ACHN (cell line): ENCODE data around the gene PDE1C.

ENCODE experiments used
- DNase-seq: peaks from one replicate; pipeline ENCODE4 v3.0.0-alpha.2; 2015
- in situ Hi-C: cut with HindIII; loops from 2 replicates; pipeline ENCODE4 v1.10.0; 2017; ENCODE audit warnings: low sequenced_read_pairs, low pct_ligation_motif_present, low pct_unique_long_range_greater_than_20kb

Gene PDE1C

DNA sequence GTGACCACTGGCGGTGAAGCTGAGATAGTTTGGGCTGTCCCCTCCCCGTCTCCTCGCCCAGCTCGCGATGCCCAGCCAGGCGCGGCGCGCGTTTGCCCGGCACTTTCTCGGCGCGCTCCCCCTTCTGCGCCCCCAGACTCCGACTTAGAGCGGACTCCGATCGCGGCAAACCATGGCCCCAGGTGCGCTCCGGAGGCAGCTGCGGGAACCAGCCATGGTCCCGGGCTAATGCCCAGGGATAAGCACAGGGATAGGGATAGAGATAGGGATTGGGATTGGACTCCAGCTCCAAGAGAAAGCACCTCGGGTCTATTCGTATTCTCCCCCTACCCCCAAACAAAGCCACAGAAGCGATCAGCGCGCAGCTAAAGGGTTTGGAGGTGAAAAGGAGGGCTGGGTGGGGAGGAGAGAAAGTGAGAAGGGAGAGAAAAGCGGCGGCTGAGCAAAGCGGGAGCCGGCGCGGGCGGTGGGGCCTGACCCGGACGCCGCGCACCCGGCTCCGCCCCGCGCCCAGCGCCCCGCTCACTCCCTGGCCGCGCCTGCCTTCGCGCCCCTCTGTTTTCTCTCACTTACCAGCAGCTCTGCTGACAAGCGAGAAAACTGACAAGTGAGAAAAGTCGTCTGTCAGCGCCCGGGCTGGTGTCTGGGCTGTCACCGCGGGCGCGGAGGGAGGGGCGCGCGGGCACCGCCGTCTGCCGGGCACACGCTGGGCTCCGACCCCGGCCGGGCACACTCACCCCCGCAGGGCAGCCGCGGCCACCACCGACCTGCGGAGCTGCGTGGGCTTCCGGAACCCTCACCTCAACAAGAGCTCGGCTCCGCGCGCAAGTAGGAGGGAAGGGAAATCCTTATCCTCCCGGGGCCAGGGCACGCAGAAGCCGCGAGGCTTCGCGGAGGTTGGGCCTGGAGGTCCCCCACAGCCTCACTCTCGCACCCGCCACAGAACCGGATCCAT, at the start of gene PDE1C:
PDE1C (minus strand) TSS at position 2 of the 955 bp plus-strand sequence.
- in situ Hi-C loops: no loop called here
- DNase-seq: no peak

DNA sequence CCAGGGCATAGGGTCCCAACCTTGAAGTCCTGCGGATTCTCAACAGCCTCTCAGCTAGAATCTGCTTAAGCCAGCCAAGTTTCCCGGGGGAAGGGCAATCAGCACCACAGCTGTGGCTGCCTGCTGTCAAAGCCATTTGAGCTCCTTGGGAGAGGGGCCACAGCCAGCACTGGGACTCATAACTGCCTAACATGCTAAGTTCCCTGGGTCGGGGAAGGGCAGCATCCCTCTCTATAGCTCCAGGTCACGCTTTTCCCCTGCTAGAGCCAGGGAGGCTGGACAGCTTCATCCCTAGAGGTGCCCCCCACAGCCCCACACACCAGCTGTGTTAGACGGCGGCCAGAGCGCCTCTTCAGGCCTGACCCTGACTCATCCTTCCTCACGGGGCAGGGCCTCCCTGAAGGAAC, 49.6 kb upstream of the PDE1C start:
- in situ Hi-C loops: no loop called here
- DNase-seq: no peak

DNA sequence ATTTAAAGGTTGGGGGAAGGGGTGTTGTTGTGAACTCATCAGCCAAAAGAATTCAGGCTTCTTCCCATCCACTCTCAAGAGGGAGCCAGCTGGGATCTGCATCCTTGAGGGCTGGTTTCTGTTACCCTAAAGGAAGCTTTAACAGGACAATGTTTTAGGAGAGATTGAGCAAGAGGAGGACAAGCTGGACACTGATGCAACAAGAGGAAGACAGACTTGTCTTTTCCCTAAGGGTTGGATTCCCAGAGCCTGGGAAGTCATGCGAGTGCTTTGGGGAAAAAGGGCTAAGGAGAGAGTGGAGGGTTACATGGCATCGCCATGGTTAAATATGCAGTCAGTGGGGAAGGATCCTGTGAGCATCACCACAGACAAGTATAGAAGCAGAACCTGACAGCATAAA, 47.6 kb upstream of the PDE1C start:
- in situ Hi-C loops: no loop called here
- DNase-seq: no peak

DNA sequence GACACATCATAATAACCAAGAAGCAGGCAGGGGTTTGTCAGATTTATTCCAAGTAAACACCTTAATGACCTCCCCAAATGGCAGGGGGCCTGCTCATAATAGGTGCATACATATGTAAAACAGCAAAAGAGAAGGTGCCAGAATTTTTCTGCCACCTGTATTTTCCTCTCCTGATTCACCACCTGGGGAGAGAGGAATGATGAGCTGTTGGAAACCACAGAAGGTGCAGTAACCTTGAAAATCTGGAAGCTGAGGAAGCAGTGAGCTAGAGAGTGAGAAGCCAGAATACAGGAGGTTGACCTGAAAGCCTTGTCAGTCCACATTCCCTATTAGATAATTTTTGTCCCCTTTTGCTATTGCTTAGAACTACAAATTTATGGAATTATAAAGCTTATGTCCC, 46.2 kb upstream of the PDE1C start:
- in situ Hi-C loops: no loop called here
- no peak for DNase-seq

DNA sequence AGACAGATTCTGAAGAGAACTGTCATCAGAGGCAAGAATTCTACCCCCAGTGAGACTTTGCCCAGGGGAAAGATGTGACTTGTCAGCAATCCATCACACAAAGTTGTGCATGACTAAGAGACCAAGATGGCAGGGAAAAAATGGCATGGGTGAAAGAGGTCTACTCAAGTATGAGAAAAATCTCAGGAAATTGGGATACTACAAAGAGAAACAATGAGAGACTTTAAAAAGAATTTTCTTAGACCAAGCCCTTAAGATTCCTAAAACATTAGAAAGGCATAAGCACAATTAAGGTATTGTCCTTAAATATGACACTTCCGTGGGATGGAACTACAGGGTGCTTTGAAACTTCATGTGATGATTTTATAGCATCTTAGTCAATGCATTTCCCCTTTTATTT, 45.6 kb upstream of the PDE1C start:
- DNase-seq: no peak
- in situ Hi-C loops: no loop called here

DNA sequence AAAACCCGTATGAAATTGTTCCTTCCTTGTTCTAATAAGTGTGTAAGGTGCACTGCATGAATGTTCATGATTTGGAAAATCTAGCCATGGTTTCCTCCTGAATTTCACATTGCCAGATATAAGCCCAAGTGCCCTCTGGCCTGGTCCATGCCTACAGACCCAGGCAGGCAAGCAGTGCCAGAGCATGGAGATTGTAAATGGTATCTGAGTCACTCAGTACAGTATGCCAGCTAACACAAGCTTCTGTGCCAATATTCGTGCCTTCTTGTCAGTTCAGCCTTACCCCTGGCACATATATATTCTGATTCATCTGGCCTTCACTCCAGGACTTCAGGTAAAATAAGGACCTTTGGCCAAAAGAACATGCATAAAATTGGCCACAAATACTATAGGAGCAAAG, 38.4 kb upstream of the PDE1C start:
- DNase-seq: no peak
- in situ Hi-C loops: no loop called here

DNA sequence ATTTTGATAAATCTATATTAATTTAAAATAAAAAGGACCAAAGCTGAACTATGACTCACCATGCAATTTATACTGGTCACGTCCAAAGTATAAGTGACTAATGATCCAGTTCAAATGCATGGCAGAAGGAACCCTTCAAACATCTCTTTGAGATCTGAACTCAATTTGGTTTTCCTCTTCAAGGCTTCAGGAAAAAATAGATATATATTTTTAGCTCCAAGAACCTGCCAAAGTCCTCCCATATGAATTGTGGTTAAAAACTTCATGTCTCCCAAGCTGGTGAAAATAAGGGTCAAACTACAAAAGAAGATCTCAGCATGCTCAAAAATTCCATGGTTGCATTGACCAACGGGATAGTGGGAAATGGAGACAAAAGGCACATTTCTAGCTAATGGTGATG, 34.6 kb upstream of the PDE1C start:
- in situ Hi-C loops: no loop called here
- no peak for DNase-seq

DNA sequence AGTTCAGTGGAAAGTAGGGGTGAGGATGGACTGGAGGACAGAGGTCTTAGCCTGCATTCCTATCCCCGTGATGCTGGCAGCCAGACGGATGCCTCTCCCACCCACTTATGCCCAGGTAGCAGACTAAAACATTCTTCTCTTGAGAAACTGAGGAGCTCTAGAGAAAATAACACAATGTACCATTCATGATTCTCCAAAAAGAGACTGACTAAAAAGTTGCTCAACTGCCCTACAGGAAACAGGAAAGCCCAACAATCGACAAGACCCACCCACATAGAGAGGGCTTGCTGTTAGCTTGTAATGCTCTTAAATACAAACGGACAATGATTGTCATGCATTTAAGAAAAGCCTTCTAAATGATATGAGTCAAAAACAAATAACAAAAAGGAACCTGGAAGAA, 33.2 kb upstream of the PDE1C start:
- in situ Hi-C loops: no loop called here

DNA sequence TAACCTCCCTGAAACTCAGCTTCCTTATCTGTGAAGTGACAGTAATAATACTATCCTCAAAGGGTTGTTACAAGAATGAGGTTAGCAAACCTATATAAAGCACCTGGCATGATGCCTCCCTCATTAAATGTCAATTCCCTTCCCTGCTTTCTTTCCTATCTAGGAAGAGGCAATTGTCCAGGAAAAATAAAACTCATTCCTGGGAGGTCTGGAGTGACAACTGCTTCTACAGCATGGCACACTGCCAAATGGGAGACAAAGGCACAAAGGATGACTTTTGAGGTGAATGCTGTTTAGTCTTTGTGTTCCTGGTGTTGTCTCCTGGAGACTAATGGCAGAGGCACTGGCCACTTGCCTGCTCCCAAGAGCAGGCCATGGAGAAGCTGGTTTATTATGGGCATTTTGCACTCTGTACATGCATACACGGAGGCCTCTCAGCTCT, 32.2 kb upstream of the PDE1C start:
- in situ Hi-C loops: no loop called here
- no peak for DNase-seq

More for the DNA sequence above, 33.2 kb upstream of the PDE1C start:
- no peak for DNase-seq

DNA sequence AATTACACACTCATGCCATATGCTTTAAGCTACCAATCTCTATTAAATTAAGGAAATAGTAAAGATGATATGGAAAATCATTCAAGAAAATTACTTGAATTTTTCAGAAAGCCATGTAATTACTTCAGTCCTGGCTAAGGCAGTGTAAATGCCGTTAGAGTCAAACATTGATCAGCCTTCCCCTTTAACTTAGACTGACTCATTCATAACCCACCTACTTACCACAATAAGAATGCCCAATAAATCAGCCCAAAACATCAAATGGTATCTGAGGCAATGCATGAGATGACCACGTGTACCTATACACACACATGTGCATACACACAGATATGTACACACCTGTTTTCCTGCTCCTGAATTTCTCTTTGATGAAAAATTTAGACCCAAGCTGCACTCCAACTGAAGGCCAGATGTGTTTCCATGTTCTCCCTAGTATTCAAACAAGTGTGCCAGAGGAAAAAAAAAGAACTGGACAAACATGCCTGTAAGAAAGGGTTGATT, 30.2 kb upstream of the PDE1C start:
- no peak for DNase-seq

DNA sequence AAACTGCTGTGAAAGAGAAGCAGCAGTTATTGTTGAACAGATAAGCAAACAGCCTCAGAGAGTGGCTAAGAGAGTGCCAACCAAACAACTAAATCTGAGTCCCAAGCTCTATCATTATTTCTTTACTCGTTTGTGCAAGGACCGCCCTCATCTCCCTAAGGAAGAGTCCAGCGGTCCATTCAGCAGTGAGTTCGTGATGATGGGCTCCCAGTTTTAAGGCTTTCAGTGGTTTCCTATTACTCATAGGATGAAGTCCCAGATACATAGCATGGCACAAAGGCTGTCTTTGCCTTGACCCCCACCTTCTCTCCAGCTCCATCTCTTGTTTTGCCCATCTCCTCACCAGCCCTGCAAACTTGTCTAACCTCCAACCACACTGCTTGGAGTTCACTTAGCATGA, 24.3 kb upstream of the PDE1C start:
- DNase-seq: no peak
- in situ Hi-C loops: no loop called here

More for the DNA sequence above, 30.2 kb upstream of the PDE1C start:
- in situ Hi-C loops: no loop called here

DNA sequence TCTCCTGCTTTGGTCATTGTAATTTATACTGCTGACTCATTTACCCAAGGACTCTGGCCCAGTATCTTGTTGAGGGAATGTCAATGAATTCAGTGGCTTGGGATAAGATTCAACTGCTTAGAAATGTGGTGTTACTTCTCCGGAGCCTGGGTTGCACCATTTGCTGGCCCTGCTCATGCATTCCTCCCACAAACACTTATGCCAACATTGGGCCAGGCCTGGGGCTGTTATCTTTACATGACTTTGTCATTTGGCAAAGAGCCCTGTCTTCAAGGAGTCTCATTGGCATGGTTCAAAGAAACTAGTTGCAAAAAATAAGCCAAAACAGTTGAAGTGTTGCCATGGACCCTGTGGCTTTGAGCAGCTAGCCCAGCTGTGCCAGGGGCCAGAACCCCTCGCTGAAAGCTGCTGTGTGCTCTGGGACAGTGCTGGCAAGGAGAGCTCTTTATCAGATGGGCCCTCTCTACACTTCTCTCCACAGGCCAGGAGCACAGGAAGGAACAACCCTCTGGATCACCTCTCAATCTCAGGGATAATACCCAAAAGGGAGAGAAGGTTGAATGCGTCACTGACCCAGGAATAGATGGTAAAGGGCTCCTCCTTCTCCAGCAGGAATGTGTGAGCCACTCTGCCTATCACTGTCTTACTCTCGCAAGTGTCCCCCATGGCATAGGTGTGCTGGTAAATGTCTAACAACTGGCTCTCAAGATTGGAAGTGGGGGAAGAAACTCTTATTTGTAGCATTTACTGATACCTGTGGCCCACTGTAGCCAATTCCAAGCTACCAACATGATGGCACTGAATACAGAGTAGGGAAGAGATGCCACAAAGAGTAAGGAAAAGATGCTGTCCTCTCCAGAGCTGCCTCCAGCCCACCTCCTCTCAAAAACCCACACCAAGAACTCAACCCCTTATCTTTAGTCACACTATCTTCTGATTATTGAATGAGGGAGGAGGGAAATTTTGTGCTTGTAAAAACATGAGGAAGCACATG, 23.5 kb upstream of the PDE1C start:
- in situ Hi-C loops: no loop called here
- no peak for DNase-seq

DNA sequence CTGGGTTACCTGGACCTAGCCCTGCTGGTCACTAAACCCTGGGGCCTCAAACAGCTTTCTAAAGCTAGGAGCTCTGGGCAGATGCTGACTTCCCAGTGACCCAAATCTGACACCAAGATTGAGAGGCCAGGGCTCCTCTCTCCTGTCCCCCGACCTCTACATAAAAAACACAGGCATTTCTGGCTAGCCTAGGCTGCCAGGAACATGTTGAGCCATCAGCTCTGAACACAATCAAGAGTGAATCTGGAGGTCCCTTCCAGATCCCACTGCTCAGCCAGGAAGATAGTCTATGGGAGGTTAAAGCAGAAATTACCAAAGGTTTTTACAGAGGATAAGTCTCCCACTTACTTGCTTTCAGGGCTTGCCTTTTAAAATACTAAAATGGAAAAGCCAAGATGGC, 22.1 kb upstream of the PDE1C start:
- no peak for DNase-seq
- in situ Hi-C loops: no loop called here

DNA sequence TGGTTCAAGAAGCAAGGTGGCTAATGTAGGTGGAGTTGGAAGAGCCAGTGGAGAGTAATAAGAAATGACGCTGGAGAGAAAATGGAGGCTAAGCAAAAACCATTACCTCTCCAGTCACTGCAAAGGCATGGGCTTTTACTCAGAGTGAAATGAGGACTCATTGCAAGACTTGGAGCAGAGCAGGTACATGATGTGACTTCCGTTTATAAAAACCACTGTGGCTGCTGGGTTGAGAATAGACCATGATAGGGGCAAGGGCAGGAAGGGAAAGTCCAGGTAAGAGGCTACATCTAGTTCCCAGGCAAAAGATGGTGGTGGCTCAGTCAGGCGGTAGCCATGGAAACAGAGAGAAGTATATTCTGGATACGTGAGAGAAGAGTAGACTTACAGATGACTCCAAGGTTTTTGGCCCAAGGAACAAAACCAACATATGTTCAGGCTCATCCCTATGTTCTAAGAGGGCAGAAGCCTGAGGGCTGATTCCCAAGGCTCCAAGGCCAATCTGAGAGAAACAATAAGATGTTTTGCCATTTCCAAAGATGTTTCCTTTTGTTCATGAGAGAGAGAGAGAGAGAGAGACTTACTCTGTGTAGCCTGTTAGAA, 21.5 kb upstream of the PDE1C start:
- no peak for DNase-seq
- in situ Hi-C loops: no loop called here

DNA sequence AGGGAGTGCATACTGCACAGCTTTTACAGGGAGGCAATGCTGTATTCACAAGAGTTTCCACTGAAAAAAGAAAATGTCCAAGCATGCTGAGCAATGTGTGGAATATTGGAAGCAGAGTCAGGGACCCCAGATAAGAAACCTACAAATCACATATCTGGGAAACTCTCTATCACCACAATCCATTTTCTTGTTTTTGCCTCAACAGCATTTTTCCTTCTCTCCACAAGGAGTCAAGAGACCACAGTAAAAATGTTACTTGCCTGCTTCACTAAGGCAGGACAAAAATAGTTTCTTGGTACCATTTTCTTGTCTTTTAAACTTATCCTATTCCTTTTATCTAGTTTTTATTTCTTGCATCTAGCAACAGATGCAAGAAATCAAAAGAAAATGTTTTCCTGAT, 19.5 kb upstream of the PDE1C start:
- in situ Hi-C loops: no loop called here
- no peak for DNase-seq

DNA sequence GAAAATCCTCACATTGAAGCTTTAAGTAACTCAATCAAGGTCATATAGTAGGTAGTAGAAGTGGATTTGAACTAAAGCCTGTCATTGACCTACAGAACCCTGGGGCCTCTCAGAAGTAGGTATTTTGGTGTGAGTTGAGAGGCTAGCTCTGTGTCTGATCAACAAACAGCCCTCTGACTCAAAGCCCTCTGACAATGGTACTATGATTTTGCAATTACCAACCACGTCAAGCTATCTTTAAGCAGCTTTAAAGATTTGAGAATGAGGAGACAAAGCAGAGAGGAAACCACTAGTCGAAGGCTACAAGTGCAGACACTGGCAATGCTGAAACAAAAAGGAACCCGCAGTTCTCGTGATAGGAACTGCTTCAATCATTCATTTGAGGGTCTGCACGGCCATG, 19.0 kb upstream of the PDE1C start:
- in situ Hi-C loops: no loop called here
- DNase-seq: no peak

DNA sequence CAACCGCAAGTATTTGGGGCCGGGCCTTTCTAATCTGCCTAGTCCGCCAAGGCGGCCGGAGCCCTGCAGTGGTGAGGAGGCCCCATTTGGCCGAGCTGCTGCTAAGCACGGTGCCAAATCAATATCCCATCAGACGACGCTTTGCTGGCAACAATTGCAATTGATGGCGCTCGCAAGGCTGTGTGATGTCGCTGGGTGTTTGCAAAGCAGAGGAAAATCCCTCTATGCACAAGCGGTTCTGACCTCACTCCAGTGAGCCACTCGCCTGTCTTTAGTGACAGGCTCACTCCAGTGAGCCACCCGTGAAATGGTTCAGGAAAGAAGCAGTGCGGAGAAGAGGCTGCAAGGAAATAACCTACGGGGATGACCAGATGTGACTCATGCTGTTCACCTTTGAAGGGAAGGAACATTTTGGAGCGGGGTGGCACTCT, 18.3 kb upstream of the PDE1C start:
- no peak for DNase-seq
- in situ Hi-C loops: no loop called here

DNA sequence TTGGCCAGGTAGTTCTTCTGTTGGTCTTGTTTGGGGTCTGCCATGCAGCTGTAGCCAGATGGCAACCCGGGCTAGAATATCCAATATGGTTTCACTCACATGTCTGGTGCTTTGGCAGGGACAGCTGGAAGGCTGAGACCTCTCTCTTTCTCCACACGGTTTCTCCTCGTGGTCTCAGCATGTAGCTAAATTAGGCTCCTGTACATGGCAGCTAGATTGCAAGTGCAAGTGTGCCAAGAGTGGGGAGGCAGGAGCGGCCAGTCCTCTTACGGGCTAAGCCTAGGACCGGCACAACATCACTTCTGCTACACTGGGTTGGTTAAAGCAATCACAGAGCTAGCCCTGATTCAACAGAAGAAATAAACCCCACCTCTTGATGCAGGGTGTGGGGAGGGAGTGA, 9.3 kb upstream of the PDE1C start:
- no peak for DNase-seq
- in situ Hi-C loops: no loop called here

DNA sequence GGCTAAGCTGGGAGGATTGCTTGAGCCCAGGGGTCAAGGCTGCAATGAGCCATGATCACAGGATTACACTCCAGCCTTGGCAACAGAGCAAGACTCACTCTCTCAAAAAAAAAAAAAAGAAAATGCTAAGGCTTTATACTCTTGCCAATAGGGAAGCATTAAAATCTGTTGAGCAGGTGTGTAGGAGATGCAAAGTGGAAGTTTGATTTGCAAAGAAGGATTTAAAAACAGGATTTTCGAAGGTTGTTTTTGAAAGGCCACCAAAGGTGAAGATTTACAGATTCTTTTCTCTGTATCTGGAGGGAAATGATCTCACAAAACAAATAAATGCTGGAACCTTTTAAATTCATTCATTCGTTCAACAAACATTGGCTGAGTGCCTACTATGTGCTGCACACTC, 8.6 kb upstream of the PDE1C start:
- DNase-seq: no peak
- in situ Hi-C loops: no loop called here
